Neuronal stem cell (in vitro differentiated cells): Measurements from ENCODE around the gene TLCD3B.
A peak's percentile ranks its signal among the peaks of the same experiment; 100 is the strongest.

Experiments used
- DNase-seq: peaks from one replicate; pipeline ENCODE4 v3.0.0-alpha.2; 2013; ENCODE audit warnings: low spot score
- H2AFZ ChIP-seq: one replicate; pipeline ENCODE4 v1.6.1; 2013; ENCODE audit warnings: mild to moderate bottlenecking, low read length, inconsistent platforms
- H2AK5ac ChIP-seq: 2 replicates; pipeline ENCODE4 v1.6.1; 2013; ENCODE audit warnings: low read depth, mild to moderate bottlenecking, inconsistent platforms, low read length, moderate library complexity, mixed read lengths
- H2BK120ac ChIP-seq: 2 replicates; pipeline ENCODE4 v1.6.1; 2013; ENCODE audit warnings: low read depth, mild to moderate bottlenecking, inconsistent platforms, low read length, moderate library complexity, mixed read lengths
- H2BK12ac ChIP-seq: one replicate; pipeline ENCODE4 v1.6.1; 2013; ENCODE audit warnings: low read length, inconsistent platforms
- H2BK15ac ChIP-seq: 2 replicates; pipeline ENCODE4 v1.6.1; 2013; ENCODE audit warnings: mild to moderate bottlenecking, low read length, inconsistent platforms, mixed read lengths
- H2BK5ac ChIP-seq: one replicate; pipeline ENCODE4 v1.6.1; 2013; ENCODE audit warnings: inconsistent platforms, mild to moderate bottlenecking, low read length, moderate library complexity
- H3K14ac ChIP-seq: one replicate; pipeline ENCODE4 v1.6.1; 2013; ENCODE audit warnings: low read length, inconsistent platforms
- H3K18ac ChIP-seq: 2 replicates; pipeline ENCODE4 v1.6.1; 2013; ENCODE audit warnings: low read length, inconsistent platforms
- H3K23ac ChIP-seq: 2 replicates; pipeline ENCODE4 v1.6.1; 2013; ENCODE audit warnings: low read depth, mild to moderate bottlenecking, mixed read lengths, low read length, inconsistent platforms; ENCODE audit not compliant: poor library complexity
- H3K27ac ChIP-seq: replicated peaks from 3 replicates; pipeline ENCODE4 v1.5.1; 2013; ENCODE audit warnings: low read length, inconsistent platforms
- H3K27me3 ChIP-seq, 3 experiments: 2 replicates each; pipeline ENCODE4 v1.6.1; 2013; ENCODE audit warnings: low read length in 3 of 3, mild to moderate bottlenecking in 2 of 3, inconsistent platforms in 1 of 3, low read depth in 1 of 3, mixed read lengths in 1 of 3, moderate library complexity in 1 of 3; ENCODE audit not compliant: control insufficient read depth in 3 of 3, insufficient read depth in 3 of 3
- H3K36me3 ChIP-seq, 2 donors: replicated peaks in 1 of 2; 2 replicates each; pipeline ENCODE4 v1.6.1; 2013; ENCODE audit warnings: low read length in 2 of 2; ENCODE audit not compliant: control insufficient read depth in 2 of 2, insufficient read depth in 2 of 2
- H3K4ac ChIP-seq: 2 replicates; pipeline ENCODE4 v1.6.1; 2013; ENCODE audit warnings: inconsistent platforms, mild to moderate bottlenecking, low read length, moderate library complexity
- H3K4me1 ChIP-seq, 2 donors: 1 replicate in 1 of 2; 2 replicates in 1 of 2; pipeline ENCODE4 v1.6.1; 2013; ENCODE audit warnings: low read length in 2 of 2, low read depth in 1 of 2; ENCODE audit not compliant: control insufficient read depth in 2 of 2, insufficient read depth in 1 of 2
- H3K4me2 ChIP-seq: one replicate; pipeline ENCODE4 v1.6.1; 2013; ENCODE audit warnings: mild to moderate bottlenecking, low read length, inconsistent platforms; ENCODE audit not compliant: insufficient read depth, poor library complexity, severe bottlenecking
- H3K4me3 ChIP-seq, 2 donors: 2 replicates each; pipeline ENCODE4 v1.5.1; 2013; ENCODE audit warnings: low read length in 2 of 2, mild to moderate bottlenecking in 2 of 2, inconsistent platforms in 1 of 2, moderate library complexity in 1 of 2
- H3K79me1 ChIP-seq: one replicate; pipeline ENCODE4 v1.6.1; 2013; ENCODE audit warnings: low read depth, mild to moderate bottlenecking, inconsistent platforms, low read length, moderate library complexity
- H3K9ac ChIP-seq: one replicate; pipeline ENCODE4 v1.6.1; 2013; ENCODE audit warnings: mild to moderate bottlenecking, low read depth, low read length, inconsistent platforms; ENCODE audit not compliant: poor library complexity
- H3K9me3 ChIP-seq, 2 donors: replicated peaks in 1 of 2; 2 replicates each; pipeline versions ENCODE3 to v1.6.1; 2013; ENCODE audit warnings: low read length in 2 of 2, mild to moderate bottlenecking in 2 of 2, inconsistent platforms in 1 of 2, low read depth in 1 of 2, mixed read lengths in 1 of 2, moderate library complexity in 1 of 2; ENCODE audit not compliant: control insufficient read depth in 2 of 2, insufficient read depth in 1 of 2
- H4K8ac ChIP-seq: one replicate; pipeline ENCODE4 v1.6.1; 2013; ENCODE audit warnings: low read depth, mild to moderate bottlenecking, inconsistent platforms, low read length, moderate library complexity
- H4K91ac ChIP-seq: one replicate; pipeline ENCODE4 v1.6.1; 2013; ENCODE audit warnings: low read length, low read depth, mild to moderate bottlenecking, inconsistent platforms; ENCODE audit not compliant: poor library complexity
- WGBS, 2 donors: extraction: QIAGEN DNeasy Blood & Tissue Kit; methylation state at CpG; one replicate each; pipeline ENCODE4 v1.1.7; 2013; ENCODE audit warnings: missing lambda C conversion rate in 2 of 2, mixed read lengths in 1 of 2; ENCODE audit not compliant: insufficient read length in 2 of 2, insufficient replicate concordance in 1 of 2; ENCODE audit errors: extremely low coverage in 2 of 2; 5-methylcytosine and 5-hydroxymethylcytosine counted together

TLCD3B gene

DNA sequence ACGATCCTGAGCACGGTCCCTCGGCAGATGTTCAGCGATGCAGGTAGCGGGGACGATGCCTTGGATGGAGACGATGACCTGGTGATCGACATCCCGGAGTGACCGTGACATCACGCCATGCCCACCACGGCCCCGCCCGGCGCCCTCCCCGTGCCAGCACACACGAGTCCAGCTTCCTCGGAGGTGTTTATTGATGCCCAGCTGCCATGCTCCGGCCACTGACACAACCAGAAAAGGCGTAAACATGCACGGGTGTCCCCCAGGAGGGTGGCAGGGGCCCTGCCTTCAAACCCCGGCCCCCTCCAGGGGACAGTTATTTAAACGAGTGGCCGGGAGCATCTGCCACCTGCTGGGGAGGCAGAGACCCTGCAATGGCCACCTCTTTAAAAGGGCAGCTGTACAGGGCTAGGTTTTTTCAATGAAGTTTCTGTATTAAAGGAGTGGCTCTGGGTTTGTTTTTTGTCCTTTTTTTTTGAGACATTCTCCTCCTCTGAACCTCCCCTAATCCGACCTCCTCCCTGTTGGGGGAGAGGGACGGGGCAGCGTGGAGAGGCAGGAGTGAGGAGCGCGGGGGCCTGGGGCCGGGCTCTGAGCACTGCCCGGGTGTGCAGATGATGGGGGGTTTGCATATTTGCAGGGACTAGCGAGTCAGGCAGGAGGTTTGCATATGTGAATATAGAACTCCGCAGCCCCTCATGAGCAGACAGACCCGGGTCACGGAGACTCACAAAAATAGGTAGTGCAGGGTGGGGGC, 25.6 kb downstream of the TLCD3B start:
- Histone ChIP-seq H3K9ac (no peak overlapping the region), H3K9me3 (no peaks in the 10 kb centered on the region), H3K23ac (peak overlapping the region; percentile 52), H3K36me3 (peaks cover 16 to 37% of the 10 kb centered on the region in 2 donors), H2BK120ac (no peak overlapping the region), H3K4me1 (peaks cover 5 to 8% of the 10 kb centered on the region in 2 donors), H2BK5ac (no peak overlapping the region), H3K4me2 (no peak overlapping the region), H2BK12ac (no peak overlapping the region), H3K4ac (no peak overlapping the region), H3K18ac (no peak overlapping the region), H4K91ac (no peak overlapping the region), H2AK5ac (no peak overlapping the region), H2AFZ (no peak overlapping the region), H3K79me1 (peaks cover 6% of the 10 kb centered on the region), H3K27ac (no peak overlapping the region), H2BK15ac (no peak overlapping the region), H3K14ac (no peak overlapping the region), H4K8ac (no peak overlapping the region), H3K4me3 (no peak overlapping the region), H3K27me3 (peaks cover 0 to 6% (median 6%) of the 10 kb centered on the region in 3 experiments)
- no peak for DNase-seq
- no CpG with 5 or more reads among the region's 35 CpGs for WGBS, 2 donors

DNA sequence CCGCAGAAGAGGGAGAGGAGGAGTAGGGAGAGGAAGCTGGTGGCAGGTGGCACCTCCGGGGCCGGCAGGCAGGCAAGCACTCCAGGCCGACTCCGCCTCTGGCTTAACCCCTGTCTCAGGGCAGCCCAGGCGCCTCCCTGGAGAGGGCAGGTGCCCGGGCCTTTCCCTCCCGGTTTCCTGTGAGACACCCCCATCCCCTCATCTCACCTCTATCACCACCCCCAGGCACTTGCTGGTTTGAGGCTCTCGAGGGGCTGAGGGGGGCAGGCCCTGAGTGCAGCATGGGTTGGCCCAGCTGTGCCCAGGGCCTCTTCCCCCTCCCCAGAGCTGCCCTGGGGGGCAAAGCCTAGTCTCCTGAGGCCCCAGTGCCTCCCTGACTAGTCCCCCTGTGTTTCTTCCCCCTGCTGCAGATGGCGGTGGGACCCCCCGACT, 26.2 kb downstream of the TLCD3B start:
- Histone ChIP-seq H3K14ac (peak overlapping the region; percentile 8), H2BK120ac (no peak overlapping the region), H3K9ac (peak overlapping the region; percentile 70), H3K36me3 (peaks cover 16 to 44% of the 10 kb centered on the region in 2 donors), H3K9me3 (no peaks in the 10 kb centered on the region), H3K4me2 (no peak overlapping the region), H4K8ac (no peak overlapping the region), H3K4me3 (no peak overlapping the region), H2BK15ac (no peak overlapping the region), H3K23ac (peak overlapping the region; percentile 73), H3K4ac (no peak overlapping the region), H3K4me1 (peaks cover 0 to 1% of the 10 kb centered on the region in 2 donors), H4K91ac (no peak overlapping the region), H2AFZ (no peak overlapping the region), H3K79me1 (peaks cover 6% of the 10 kb centered on the region), H3K18ac (no peak overlapping the region), H2BK5ac (no peak overlapping the region), H2BK12ac (no peak overlapping the region), H2AK5ac (peak overlapping the region; percentile 46), H3K27me3 (no peaks in the 10 kb centered on the region), H3K27ac (no peak overlapping the region)
- no peak for DNase-seq
- no CpG with 5 or more reads among the region's 11 CpGs for WGBS, 2 donors

DNA sequence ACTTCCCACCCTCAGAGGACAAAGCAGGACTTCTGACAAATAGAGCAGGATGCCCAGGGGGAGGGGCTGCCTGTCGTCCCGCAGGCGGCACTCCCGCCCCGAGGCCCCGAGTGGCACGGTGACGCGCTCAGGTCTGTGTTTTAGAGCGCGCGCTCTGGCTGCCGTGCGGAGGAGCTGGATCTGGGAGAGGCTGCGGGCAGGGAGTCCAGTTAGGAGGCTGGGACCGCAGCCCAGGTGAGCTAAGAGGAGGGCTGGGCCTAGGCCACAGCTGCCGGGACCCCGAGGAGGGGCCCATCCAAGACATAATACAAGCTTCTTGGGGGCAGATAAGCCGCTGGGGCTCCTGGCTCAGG, 26.7 kb downstream of the TLCD3B start:
- H3K9ac ChIP-seq, result no peak overlapping the region
- no peak overlapping the region for H2BK120ac ChIP-seq
- peak overlapping the region; percentile 46 for H2AK5ac ChIP-seq
- peaks cover 6% of the 10 kb centered on the region for H3K79me1 ChIP-seq
- H2AFZ ChIP-seq, result no peak overlapping the region
- H3K36me3 ChIP-seq, result peaks cover 19 to 48% of the 10 kb centered on the region in 2 donors
- no peak overlapping the region for H2BK12ac ChIP-seq
- H2BK5ac ChIP-seq, result peak overlapping the region; percentile 39
- peak overlapping the region; percentile 53 for H3K4ac ChIP-seq
- no peak for DNase-seq
- H3K9me3 ChIP-seq, result no peaks in the 10 kb centered on the region
- no peak overlapping the region for H3K4me2 ChIP-seq
- H3K18ac ChIP-seq, result no peak overlapping the region
- no CpG with 5 or more reads among the region's 19 CpGs for WGBS, 2 donors
- H3K27ac ChIP-seq, result no peak overlapping the region
- H3K4me1 ChIP-seq, result no peaks in the 10 kb centered on the region
- no peak overlapping the region for H4K91ac ChIP-seq
- H3K27me3 ChIP-seq, result no peaks in the 10 kb centered on the region
- no peak overlapping the region for H4K8ac ChIP-seq
- no peak overlapping the region for H2BK15ac ChIP-seq
- no peak overlapping the region for H3K4me3 ChIP-seq
- H3K23ac ChIP-seq, result peak overlapping the region; percentile 73
- no peak overlapping the region for H3K14ac ChIP-seq

DNA sequence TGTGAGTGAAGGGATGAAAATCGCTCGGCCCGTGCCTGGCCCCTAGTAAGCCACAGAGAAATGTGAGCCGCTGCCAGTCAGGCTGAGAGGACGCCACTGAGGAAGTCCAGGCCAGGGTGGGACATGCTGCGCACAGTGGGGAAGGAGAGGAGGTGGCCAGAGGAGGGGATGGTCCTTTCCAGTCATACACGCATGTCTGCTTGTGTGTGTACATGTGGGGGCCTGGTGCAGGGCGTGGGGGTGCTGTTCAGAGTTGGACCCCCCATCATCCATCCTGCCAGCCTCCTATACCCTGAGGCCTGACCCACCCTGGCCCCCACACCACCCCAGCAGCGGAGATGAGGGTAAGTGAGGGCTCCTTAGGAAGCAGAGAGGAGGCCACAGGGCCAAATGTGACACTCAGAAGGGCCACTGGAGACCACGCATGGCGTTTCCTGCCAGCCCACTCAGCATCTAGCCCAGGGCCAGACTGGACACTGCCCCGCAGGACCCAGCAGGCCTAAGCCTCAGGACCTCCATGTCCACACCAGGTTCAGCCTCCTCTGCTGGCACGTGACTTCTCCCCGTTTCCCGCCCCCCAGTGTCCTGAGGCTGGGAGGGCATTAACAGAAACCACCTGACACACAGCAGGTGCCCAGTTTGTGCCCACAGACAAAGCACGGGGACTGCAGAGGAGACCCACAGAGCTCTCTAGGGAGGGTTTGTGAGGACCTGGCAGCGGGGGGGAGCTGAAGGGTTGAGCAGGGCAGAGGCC, 27.2 kb downstream of the TLCD3B start:
- Histone ChIP-seq H3K4me2 (no peak overlapping the region), H2BK15ac (no peak overlapping the region), H3K18ac (no peak overlapping the region), H2AK5ac (peak overlapping the region; percentile 46), H3K27me3 (no peaks in the 10 kb centered on the region), H4K8ac (no peak overlapping the region), H3K4me1 (no peaks in the 10 kb centered on the region), H4K91ac (no peak overlapping the region), H3K23ac (no peak overlapping the region), H3K79me1 (peaks cover 6% of the 10 kb centered on the region), H2BK12ac (no peak overlapping the region), H3K4me3 (no peak overlapping the region), H2BK5ac (peak overlapping the region; percentile 39), H3K14ac (no peak overlapping the region), H3K9ac (peak overlapping the region; percentile 78), H3K4ac (peak overlapping the region; percentile 53), H3K36me3 (peaks cover 19 to 53% of the 10 kb centered on the region in 2 donors), H2AFZ (no peak overlapping the region), H3K9me3 (no peaks in the 10 kb centered on the region), H3K27ac (no peak overlapping the region), H2BK120ac (no peak overlapping the region)
- WGBS, 2 donors, result no CpG with 5 or more reads among the region's 17 CpGs
- DNase-seq, result no peak
